NCI-H82 treated with DMSO at 0.1 percent for 48 hours (cell line): Measurements from ENCODE around the gene ZNF738.
A peak's percentile ranks its signal among the peaks of the same experiment; 100 is the strongest.
"Not testable (repeated sequence)": the region's sequence is repeated elsewhere in the genome, so short reads cannot be mapped to it uniquely, and the experiment has no call there.

Experiments
- DNase-seq: peaks from one replicate; lab custom pipeline; 2025; ENCODE audit not compliant: unreplicated experiment; lab: John Stamatoyannopoulos, UW

ZNF738 gene

DNA sequence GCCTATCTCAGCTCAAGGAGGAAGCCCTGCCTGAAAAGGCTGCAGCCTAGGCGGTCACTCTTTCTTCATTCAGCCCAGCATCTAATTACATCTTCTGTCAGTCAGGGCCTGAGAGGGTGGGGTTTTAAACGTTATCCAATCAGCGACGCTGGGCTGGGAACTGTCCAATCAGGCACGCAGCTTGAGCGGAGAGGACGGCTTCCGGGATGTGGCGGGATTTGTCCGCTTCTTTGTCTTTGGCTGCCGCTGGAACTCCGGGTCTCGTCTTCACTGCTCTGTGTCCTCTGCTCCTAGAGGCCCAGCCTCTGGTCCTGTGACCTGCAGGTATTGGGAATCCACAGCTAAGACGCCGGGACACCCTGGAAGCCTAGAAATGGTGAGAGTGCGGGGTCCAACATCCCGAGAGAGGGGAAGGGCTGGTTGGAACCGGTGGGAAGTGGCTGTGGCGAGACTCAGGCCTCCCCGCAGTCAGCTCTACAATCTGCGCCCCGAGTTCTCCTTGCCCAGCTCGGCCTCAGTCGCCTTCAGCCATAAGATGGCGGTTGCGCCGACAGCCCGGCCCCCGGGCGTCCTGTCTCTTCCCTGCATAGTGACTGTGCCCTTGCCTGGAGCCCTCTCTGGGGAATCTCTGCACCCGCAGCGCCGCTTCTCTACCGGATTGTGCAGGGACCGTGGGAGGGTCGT is at the start of gene ZNF738:
ZNF738 (plus strand) TSS at position 233 of the 684 bp plus-strand sequence; CDS start at position 374, 141 bp downstream.
- DNase-seq, result peak; percentile 93

DNA sequence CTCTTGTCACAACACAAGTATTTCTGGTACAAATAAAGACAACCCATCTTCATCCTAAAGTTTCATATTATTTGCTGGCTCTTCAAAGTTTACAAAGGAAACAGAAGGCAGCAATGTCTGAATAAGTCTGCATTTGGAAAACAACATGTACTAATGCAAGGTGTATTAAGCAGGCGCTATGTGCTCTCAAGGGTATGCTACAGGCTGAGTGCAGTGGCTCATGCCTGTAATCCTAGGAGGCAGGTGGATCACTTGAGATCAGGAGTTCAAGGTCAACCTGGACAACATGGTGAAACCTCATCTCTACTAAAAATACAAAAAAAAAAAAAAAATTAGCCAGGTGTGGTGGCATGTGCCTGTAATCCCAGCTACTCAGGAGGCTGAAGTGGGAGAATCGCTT is 46.0 kb upstream of the ZNF738 start:
- not testable (repeated sequence) for DNase-seq

DNA sequence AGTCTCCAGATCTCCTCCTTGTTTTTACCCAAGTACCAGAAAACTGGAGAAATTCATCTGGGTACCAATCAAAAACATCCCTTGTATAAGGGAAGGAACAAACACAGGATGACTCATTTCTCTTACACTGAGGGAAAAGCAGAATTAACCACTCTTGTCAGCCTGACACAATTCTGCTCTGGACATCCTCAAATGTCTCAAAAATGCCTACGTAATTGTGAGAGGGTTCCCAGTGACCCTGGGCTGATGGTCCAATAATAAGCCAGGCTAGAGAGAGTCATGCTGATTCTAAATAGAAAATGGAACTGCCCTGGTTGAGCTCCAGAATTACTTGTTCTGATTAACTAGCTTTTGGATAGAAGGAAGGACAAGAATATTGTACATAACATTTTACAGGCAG is 44.1 kb upstream of the ZNF738 start:
- DNase-seq, result no peak

DNA sequence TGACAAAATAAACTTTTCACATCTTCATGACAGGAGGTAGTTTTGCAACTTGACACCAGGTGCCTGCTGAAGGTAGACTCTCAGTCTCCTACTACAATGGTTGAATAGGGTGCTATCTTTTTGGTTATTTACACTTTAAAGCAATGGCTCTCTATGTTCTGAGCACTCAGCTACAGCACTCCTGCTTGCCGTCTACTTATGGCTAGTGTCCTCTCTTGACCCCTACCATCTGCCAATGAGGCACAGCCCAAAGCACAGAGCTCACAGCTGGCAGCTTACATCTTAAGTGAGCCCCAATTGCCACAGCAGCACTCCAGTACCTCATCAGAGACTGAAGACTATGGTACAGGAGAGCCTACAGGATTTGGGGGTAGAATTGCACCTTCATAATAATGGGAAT is 41.0 kb upstream of the ZNF738 start:
- DNase-seq, result no peak

DNA sequence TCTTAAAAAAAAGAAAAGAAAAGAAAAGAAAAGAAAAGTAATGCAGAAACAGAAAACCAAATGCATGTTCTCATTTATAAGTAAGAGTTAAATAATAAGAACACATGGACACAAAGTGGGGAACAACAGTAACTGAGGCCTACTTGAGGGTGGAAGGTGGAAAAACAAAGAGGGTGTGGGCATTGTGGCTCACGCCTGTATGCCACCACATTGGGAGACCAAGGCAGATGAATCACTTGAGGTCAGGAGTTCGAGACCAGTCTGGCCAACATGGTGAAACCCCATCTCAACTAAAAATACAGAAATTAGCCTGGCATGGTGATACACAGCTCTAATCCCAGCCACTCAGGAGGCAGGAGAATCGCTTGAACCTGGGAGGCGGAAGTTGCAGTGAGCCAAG is 37.7 kb upstream of the ZNF738 start:
- DNase-seq, result no peak

DNA sequence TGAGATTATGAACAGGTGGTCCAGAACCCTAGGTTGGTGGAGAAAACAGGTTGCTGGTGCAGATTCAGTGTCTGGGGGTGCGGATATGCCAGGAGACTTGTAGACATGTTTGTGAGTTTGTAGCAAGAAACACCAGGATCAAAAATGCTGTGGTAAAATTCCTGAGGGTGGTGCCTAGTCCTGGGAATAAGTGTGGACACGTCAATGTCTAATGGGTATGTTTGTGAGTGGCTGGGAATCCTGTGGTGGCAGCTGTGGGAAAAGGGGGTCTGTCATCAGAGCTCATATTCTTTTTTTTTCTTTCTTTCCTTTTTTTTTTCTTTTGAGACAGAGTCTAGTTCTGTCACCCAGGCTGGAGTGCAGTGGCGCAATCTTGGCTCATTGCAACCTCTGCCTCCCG is 36.8 kb upstream of the ZNF738 start:
- no peak for DNase-seq

DNA sequence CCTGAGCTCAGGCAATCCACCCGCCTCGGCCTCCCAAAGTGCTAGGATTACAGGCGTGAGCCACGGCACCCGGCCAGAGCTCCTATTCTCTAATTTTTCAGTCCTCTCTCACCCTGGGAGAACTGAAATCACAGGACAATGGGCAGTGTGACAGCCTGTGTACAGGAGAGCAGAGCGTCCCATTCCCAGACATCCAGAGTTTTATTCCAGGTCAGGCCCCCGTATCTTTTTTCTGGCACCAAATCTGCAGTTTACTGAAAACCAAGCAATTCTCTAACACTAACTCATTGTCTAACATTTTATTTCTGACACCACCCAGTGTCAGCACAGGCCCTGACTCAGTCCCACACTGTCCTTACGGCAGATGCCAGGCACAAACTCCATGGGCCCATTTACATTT is 36.3 kb upstream of the ZNF738 start:
- no peak for DNase-seq

DNA sequence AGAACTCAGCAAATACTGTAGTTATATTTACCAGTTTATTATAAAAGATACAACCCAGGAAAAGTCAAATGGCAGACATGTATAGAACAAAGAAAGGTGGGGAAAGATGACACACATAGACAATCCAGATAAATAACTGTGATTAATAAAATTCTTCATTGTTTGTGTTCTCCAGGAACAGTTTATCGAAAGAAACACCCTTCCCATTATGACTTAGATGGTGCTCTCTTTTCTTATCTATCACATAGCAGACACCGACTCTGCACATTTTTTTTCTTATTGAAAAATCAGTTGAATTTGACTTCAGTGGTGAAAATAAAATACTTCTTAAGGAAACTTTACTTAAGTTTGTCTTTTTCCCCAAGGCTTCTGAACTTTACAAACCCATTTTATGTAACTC is 35.8 kb upstream of the ZNF738 start:
- no peak for DNase-seq

DNA sequence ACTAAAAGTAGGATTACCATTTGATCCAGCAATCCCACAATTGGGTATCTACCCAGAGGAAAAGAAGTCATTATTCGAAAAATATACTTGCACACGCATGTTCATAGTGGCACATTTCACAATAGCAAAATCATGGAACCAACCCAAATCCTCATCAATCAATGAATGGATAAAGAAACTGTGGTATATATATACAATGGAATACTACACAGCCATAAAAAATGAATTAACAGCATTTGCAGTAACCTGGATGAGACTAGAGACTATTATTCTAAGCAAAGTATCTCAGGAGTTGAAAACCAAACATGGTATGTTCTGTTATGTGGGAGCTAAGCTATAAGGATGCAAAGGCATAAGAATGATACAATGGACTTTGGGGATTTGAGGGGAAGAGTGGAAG is 32.6 kb upstream of the ZNF738 start:
- no peak for DNase-seq

DNA sequence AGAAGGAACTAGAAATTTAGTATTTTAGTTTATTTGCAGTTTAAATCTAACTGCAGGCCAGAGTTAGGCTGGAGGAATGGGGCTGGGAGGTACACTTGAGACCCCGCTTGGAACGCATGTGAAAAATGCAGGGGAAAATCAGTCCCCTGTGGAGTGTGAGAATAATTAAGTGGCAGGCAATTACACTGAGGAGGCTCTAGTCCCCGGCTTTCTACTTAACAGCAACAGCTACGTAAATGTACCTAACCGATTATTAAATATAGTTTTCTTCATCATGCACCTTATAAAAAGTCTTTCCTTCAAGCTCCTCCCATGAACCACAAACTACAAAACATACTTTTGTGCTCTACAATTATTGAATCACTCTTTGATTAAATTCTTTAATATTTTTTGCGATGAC is 30.4 kb upstream of the ZNF738 start:
- DNase-seq, result no peak

DNA sequence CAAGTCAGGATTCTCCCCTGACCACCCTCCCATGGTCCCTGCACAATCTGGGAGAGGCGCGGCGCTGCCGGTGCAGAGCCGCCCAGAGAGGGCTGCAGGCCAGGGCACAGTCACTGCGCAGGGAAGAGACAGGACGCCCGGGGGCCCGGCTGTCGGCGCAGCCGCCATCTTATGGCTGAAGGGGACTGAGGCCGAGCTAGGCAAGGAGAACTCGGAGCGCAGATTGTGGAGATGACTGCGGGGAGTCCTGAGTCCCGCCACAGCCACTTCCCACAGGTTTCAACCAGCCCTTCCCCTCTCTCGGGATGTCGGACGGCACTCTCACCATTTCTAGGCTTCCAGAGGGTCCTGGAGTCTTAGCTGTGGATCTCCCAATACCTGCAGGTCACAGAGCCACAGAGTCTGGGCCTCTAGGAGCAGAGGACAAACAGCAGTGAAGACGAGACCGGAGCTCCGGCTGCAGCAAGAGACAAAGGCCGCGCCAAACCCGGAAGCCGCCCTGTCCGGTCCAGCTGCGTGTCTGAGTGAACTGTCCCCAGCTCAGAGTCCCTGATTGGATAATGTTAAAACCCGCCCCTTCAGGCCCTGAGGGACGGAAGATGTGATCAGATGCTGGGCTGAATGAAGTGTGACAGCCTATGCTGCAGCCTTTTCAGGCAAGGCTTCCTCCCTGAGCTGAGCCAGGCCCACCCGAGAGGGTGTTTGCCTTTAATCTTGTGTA is 29.8 kb upstream of the ZNF738 start, which contains the start of gene ZNF708:
ZNF708 (minus strand) TSS at position 526 of the 721 bp plus-strand sequence; CDS start at position 328, 198 bp downstream.
- peak; percentile 70 for DNase-seq

DNA sequence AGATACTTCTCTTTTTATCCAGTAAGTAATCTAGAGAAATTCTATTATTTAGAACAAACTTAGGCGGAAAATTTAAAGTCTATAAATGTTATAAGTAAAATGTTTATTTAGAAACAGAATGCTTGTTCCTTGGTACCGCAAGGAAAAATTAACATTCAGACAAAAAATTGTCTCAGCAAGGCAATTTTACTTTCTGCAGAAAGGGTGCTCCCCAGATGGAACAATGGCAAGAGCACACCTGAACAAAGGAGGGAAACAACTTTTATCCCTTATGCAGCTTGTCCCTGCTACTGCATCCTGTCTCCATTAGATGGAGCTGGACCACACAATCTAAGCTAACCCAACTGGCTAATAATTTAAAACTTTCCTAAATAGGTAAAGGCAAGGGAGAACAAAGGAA is 23.1 kb upstream of the ZNF738 start:
- DNase-seq, result no peak

DNA sequence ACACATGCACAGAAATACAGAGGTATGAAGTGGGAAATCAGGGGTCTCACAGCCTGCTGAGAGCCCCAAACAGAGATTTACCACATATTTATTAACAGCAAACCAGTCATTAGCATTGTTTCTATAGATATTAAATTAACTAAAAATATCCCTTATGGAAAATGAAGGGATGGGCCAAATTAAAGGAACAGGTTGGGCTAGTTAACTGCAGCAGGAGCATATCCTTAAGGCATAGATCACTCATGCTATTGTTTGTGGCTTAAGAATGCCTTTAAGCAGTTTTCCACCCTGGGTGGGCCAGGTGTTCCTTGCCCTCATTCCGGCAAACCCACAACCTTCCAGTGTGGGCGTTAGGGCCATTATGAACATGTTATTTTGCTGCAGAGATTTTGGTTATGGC is 14.0 kb upstream of the ZNF738 start:
- DNase-seq, result not testable (repeated sequence)

DNA sequence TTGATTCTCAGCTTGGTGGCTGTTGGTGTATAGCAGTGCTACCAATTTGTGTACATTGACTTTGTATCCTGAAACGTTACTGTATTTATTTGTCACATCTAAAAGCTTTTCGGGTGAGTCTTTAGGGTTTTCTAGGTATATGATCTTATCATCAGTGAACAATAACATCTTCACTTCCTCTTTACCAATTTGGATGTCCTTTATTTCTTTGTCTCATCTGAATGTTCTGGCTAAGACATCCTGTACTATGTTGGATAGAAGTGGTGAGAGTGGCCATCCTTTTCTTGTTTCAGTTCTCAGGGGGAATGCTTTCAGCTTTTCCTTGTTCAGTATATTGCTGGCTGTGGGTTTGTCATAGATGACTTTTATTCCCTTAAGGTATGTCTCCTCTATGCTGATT is 6.0 kb upstream of the ZNF738 start:
- DNase-seq, result no peak

DNA sequence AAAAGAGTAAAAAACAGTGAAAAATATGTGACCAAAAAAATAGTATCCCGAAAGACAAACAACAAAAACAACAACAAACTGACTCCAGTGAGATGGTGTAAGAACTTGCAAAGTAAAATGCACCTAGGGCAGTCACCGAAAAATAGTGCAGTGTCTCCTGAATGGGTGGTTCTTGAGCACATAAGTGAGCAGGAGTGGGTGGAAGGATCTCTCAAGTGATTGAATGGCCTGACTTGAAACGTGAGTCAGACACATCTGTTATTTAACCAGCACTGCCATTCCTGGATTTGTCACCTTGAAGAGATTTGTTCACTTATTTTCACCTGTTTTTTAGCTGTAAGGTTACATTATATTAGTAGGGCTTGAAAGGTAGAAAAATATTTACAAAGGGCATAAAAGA is 3.5 kb downstream of the ZNF738 start:
- no peak for DNase-seq

DNA sequence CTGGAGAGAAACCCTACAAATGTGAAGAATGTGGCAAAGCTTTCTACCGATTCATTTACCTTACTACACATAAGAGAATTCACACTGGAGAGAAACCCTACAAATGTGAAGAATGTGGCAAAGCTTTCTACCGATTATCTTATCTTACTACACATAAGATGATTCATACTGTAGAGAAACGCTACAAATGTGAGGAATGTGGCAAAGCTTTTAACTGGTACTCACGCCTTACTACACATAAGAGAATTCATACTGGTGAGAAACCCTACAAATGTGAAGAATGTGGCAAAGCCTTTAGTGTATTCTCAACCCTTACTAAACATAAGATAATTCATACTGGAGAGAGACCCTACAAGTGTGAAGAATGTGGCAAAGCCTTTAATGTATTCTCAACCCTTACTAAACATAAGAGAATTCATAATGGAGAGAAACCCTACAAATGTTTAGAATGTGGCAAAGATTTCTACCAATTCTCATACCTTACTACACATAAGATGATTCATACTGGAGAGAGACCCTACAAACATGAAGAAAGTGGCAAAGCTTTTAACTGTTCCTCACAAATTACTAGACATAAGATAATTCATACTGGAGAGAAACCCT is 25.3 kb downstream of the ZNF738 start:
- no peak for DNase-seq

DNA sequence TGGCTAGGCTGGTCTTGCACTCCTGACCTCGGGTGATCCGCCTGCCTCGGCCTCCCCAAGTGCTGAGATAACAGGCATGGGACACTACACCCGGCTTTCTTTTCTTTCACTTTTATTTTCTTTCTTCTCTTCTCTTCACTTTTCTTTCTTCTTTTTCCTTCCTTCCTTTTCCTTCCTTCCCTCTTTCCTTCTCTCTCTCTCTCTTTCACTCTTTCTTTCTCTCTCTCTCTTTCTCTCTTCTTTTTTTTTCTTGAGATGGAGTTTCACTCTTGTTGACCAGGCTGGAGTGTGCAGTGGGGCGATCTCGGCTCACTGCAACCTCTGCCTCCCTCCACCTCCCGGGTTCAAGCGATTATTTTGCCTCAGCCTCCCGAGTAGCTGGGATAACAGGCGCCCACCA is 37.3 kb downstream of the ZNF738 start:
- no peak for DNase-seq

DNA sequence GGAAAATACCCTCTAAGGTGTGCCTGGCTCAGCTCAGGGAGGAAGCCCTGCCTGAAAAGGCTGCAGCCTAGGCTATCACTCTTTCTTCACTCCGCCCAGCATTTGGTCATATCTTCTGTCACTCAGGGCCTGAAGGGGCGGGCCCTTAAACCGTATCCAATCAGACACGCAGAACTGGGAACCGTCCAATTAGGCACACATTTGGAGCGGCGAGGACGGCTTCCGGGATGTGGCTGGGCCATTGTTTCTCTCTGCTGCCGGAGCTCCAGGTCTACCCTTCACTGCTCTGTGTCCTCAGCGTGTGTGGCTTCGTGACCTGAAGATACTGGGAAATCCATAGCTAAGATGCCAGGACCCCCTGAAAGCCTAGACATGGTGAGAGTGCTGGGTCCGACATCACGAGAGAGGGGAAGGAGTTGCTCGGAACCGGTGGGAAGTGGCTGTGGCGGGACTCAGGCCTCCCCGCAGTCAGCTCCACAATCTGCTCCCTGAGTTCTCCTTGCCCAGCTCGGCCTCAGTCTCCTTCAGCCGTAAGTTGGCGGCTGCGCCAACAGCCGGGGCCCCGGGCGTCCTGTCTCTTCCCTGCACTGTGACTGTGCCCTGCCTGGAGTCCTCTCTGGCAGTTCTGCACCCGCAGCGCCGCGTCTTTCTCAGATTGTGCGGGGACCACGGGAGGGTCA is 38.2 kb downstream of the ZNF738 start, which contains the start of gene ZNF493:
ZNF493 (plus strand) TSS at position 241 of the 680 bp plus-strand sequence; CDS start at position 346, 105 bp downstream.
- peak; percentile 94 for DNase-seq

DNA sequence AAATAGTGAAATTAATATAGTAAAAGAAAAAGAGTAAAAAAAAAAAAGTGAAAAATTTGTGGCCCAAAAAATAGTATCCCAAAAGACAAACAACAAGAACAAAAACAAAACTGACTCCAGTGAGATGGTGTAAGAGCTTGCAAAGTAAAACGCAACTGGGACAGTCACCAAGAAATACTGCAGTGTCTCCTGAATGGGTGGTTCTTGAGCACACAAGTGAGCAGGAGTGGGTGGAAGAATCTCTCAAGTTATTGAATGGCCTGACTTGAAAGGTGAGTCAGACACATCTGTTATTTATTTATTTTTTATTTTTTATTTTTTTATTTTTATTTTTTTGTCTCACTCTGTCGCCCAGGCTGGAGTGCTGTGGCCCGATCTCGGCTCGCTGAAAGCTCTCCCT is 40.1 kb downstream of the ZNF738 start:
- no peak for DNase-seq

DNA sequence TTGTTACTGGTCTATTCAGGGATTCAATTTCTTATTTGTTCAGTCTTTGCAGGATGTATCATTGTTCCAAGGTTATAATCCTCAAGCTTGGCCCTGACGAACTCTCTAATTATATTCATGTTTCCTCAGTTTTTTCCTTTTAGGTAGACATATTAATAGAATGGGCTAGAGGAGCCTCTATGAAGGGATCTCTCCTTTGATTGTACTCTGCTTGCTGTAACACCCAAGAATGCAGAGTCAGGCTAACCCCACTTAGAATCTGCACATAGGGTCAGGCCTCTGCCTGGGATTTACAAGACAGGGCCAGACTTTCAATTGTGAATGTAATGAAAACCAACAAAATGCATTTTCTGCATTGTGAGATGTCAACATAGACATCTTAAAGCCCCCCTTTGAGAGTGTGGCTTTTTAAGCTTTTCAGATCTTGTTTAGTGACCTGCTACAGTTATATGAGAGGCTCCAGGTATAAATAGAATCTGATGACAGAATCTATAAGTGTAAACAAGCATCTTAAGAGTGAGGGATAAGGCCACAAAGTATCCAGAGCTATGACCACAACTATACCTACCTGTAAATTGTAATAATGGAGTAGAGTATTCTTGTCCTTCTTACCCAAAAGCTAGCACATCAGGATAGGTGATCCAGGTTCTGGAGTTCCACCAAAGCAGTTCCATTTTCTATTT is 43.6 kb downstream of the ZNF738 start:
- DNase-seq, result no peak

DNA sequence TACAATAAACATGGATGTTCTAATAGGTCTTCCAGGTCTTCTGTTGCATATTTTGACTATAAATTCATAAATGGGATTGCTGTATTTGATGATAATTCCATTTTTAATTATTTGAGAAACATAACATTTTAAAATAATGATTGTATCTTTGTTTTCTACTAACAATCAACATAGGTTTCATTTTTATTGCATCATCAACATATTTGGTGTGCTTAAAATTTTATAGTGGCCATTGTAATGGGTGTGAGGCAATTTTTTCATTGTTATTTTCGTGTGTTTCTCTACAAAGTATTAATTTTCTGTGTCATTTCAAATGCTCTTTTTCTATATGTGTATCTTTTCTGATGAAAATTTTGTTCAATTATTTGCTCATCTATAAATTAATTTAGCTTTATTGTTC is 51.4 kb downstream of the ZNF738 start:
- no peak for DNase-seq
